ENCODE results near the gene ALG13. TPM values are rescaled to one million over a fixed set of nuclear protein-coding genes. Genes with fewer than 3 reads are reported as not detected.

The ALG13 gene
- total RNA-seq, 4 donors from 2014 or later = 37.4 to 81.5 (median 72.7) TPM

DNA sequence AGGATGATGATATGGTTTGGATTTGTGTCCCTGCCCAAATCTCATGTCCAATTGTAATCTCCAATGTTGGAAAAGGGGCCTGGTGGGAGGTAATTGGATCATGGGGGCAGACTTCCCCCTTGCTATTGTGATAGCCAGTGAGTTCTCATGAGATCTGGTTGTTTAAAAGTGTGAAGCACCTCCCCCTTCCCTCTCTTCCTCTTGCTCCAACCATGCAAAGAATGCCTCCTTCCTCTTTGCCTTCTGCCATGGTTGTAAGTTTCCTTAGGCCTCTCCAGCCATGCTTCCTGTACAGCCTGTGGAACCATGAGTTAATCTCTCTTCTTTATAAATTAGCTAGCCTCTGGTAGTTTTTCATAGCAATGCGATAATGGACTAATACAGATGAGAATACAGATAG is 19.7 kb upstream of the ALG13 start:
- Histone ChIP-seq H3K4me1 (no peaks in the 10 kb centered on the region), H3K9me3 (no peaks in the 10 kb centered on the region), H3K27ac (no peak overlapping the region), H3K4me3 (no peak overlapping the region), H3K27me3 (no peaks in the 10 kb centered on the region), H3K36me3 (no peaks in the 10 kb centered on the region)
- TF ChIP-seq CTCF (IDR thresholded peaks at IDR 0.05) (no peak), POLR2A (IDR thresholded peaks at IDR 0.05) (no peak)
- intact Hi-C loops (cut with DNase I; ENCODE audit: low total_unique reads) = no loop called here
- DNase-seq = no peak

DNA sequence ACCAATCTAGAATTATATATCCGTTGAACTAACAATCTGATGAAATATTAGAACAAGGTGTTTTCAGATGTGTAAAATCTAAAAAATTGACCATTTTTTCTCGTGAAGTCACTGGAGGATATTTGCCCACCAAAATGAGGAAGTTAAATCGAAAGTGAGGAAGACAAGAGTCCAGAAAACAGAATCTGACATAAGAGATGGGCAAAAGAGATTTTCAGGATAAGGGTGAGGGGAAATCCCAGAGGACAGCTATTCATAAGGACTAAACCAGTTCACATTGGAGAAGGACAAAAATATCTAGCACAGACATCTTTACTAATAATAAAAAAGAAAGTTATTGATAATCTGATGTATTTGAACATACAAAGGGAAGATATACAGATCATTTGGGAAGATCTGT is 18.7 kb upstream of the ALG13 start:
- intact Hi-C loops (cut with DNase I; ENCODE audit: low total_unique reads) = no loop called here
- TF ChIP-seq CTCF (IDR thresholded peaks at IDR 0.05) = no peak
- TF ChIP-seq POLR2A (IDR thresholded peaks at IDR 0.05) = no peak
- H3K27me3 ChIP-seq = no peaks in the 10 kb centered on the region
- DNase-seq = no peak
- no peaks in the 10 kb centered on the region for H3K36me3 ChIP-seq
- no peaks in the 10 kb centered on the region for H3K4me1 ChIP-seq
- no peaks in the 10 kb centered on the region for H3K9me3 ChIP-seq
- H3K27ac ChIP-seq = no peak overlapping the region
- no peak overlapping the region for H3K4me3 ChIP-seq

- intact Hi-C loops (cut with DNase I; ENCODE audit: low total_unique reads) = no loop called here
- no peak overlapping the region for H3K4me3 ChIP-seq
- TF ChIP-seq POLR2A (IDR thresholded peaks at IDR 0.05) = no peak
- no peak for TF ChIP-seq CTCF (IDR thresholded peaks at IDR 0.05)
These were observed 9.3 kb upstream of the ALG13 start for GRCh38 chrX:111671668-111672067.

GRCh38 chrX:111687305-111687704 is 6.3 kb downstream of the ALG13 start:
- Histone ChIP-seq H3K9me3 (no peaks in the 10 kb centered on the region), H3K36me3 (no peaks in the 10 kb centered on the region), H3K4me3 (no peak overlapping the region), H3K27ac (no peak overlapping the region), H3K27me3 (no peaks in the 10 kb centered on the region), H3K4me1 (no peaks in the 10 kb centered on the region)
- DNase-seq = no peak
- TF ChIP-seq CTCF (IDR thresholded peaks at IDR 0.05) = no peak
- no peak for TF ChIP-seq POLR2A (IDR thresholded peaks at IDR 0.05)
- intact Hi-C loops (cut with DNase I; ENCODE audit: low total_unique reads) = no loop called here

More at GRCh38 chrX:111671668-111672067, 9.3 kb upstream of the ALG13 start:
- Histone ChIP-seq H3K36me3 (no peaks in the 10 kb centered on the region), H3K27me3 (peaks cover 0 to 12% of the 10 kb centered on the region in 2 donors), H3K4me1 (no peaks in the 10 kb centered on the region), H3K9me3 (no peaks in the 10 kb centered on the region), H3K27ac (no peak overlapping the region)
- no peak for DNase-seq

GRCh38 chrX:111695297-111695880 is 14.4 kb downstream of the ALG13 start:
- Histone ChIP-seq H3K36me3 (no peaks in the 10 kb centered on the region), H3K27ac (no peak overlapping the region), H3K4me1 (no peaks in the 10 kb centered on the region), H3K9me3 (no peaks in the 10 kb centered on the region), H3K4me3 (no peak overlapping the region), H3K27me3 (no peaks in the 10 kb centered on the region)
- intact Hi-C loops (cut with DNase I; ENCODE audit: low total_unique reads) = no loop called here
- no peak for DNase-seq
- no peak for TF ChIP-seq CTCF (IDR thresholded peaks at IDR 0.05)
- no peak for TF ChIP-seq POLR2A (IDR thresholded peaks at IDR 0.05)

Measured in uterus (tissue), 4 donors.